GM12891 (cell line): ENCODE data around the gene PHACTR3.

Experiments used
- DNase-seq: peaks from one replicate; pipeline ENCODE4 v3.0.0; 2011; ENCODE audit warnings: low spot score; ENCODE audit not compliant: insufficient read length
- FAIRE-seq: peaks from 2 replicates; lab custom pipeline; 2011; peaks lifted over from hg19 to GRCh38; lab: Jason Lieb, UNC
- PAX5 ChIP-seq: IDR thresholded peaks from 2 replicates; pipeline ENCODE4 v1.6.1; 2011; ENCODE audit warnings: low read length, moderate library complexity, mild to moderate bottlenecking; ENCODE audit not compliant: insufficient read depth, severe bottlenecking
- POLR2A ChIP-seq: IDR thresholded peaks from 2 replicates; pipeline ENCODE4 v1.6.1; 2011; ENCODE audit warnings: low read depth, low read length, control low read depth
- POLR2AphosphoS5 ChIP-seq: IDR thresholded peaks from 2 replicates; pipeline ENCODE4 v1.6.1; 2011; ENCODE audit warnings: low read depth, low read length, control low read depth
- POU2F2 ChIP-seq: IDR thresholded peaks from 2 replicates; pipeline ENCODE4 v1.6.1; 2011; ENCODE audit warnings: low read depth, mild to moderate bottlenecking, control low read depth, low read length, moderate library complexity
- SPI1 ChIP-seq: IDR thresholded peaks from 2 replicates; pipeline ENCODE4 v1.6.1; 2011; ENCODE audit warnings: low read depth, low read length, control low read depth
- TAF1 ChIP-seq: IDR thresholded peaks from 2 replicates; pipeline ENCODE4 v1.6.1; 2011; ENCODE audit warnings: low read depth, low read length, control low read depth

PHACTR3 gene

GRCh38 chr20:59821201-59821600 lies 216.9 kb downstream of the PHACTR3 start:
- FAIRE-seq (no peak), DNase-seq (no peak)
- TF ChIP-seq POU2F2 (no peak), SPI1 (no peak), TAF1 (no peak), POLR2AphosphoS5 (no peak), PAX5 (no peak), POLR2A (no peak)

GRCh38 chr20:59821788-59822187 lies 217.4 kb downstream of the PHACTR3 start:
- TF ChIP-seq PAX5, result no peak
- TF ChIP-seq POLR2A, result no peak
- DNase-seq (no peak), FAIRE-seq (no peak)

- FAIRE-seq (no peak), DNase-seq (no peak)
- no peak for TF ChIP-seq POLR2AphosphoS5
- no peak for TF ChIP-seq SPI1
- TF ChIP-seq POU2F2, result no peak
- TF ChIP-seq PAX5, result no peak
- TF ChIP-seq POLR2A, result no peak
Measured at GRCh38 chr20:59822291-59823029, 218.1 kb downstream of the PHACTR3 start.

- TF ChIP-seq SPI1 (no peak), PAX5 (no peak), POLR2AphosphoS5 (no peak), POU2F2 (no peak), TAF1 (no peak), POLR2A (no peak)
- FAIRE-seq (no peak), DNase-seq (no peak)
Measured at GRCh38 chr20:59823030-59823423, 218.7 kb downstream of the PHACTR3 start.

- TF ChIP-seq TAF1 (no peak), POLR2A (no peak), PAX5 (no peak), POLR2AphosphoS5 (no peak), POU2F2 (no peak), SPI1 (no peak)
- no peak for DNase-seq
- FAIRE-seq, result no peak
Measured at GRCh38 chr20:59823491-59824259, 219.3 kb downstream of the PHACTR3 start.

- DNase-seq, result no peak
- TF ChIP-seq SPI1, result no peak
- TF ChIP-seq POLR2AphosphoS5, result no peak
- TF ChIP-seq TAF1, result no peak
- no peak for TF ChIP-seq POLR2A
- no peak for TF ChIP-seq POU2F2
- TF ChIP-seq PAX5, result no peak
- FAIRE-seq, result no peak
Measured at GRCh38 chr20:59824711-59825562, 220.6 kb downstream of the PHACTR3 start.

- TF ChIP-seq POU2F2 (no peak), TAF1 (no peak), SPI1 (no peak), PAX5 (no peak), POLR2A (no peak), POLR2AphosphoS5 (no peak)
- FAIRE-seq, result no peak
Measured at GRCh38 chr20:59825563-59825920, 221.2 kb downstream of the PHACTR3 start.

GRCh38 chr20:59825944-59826759 lies 221.8 kb downstream of the PHACTR3 start:
- no peak for FAIRE-seq
- DNase-seq, result no peak
- TF ChIP-seq POLR2A, result no peak
- TF ChIP-seq PAX5, result no peak
- no peak for TF ChIP-seq TAF1
- TF ChIP-seq POU2F2, result no peak
- TF ChIP-seq SPI1, result no peak
- TF ChIP-seq POLR2AphosphoS5, result no peak

More at GRCh38 chr20:59825563-59825920, 221.2 kb downstream of the PHACTR3 start:
- no peak for DNase-seq

GRCh38 chr20:59827138-59828056 lies 223.1 kb downstream of the PHACTR3 start:
- FAIRE-seq, result no peak
- no peak for TF ChIP-seq SPI1
- no peak for TF ChIP-seq PAX5
- TF ChIP-seq TAF1, result no peak
- no peak for DNase-seq
